Measurements from ENCODE around the gene LRTM2.

DNA sequence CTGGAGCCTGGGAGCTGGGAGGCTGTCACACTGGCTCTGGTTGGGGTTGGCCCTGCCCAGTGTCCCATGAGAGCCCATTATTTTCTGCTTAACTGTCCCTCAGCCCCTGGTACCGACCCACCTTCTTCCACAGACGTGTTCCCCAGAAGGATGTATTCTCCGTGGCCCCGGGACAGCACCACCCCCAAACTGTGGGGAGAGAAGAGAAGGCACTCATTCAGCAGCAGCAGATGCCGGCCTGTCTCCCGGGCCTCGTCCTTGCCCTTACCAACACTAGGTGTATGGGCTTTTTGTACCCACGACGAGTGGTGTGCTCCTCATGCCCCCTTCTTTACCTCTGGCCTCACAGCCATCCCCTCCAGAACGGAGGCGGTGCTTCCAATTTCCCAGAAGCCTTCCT is 38.1 kb downstream of the LRTM2 start:
- TF ChIP-seq, protein P1, sequence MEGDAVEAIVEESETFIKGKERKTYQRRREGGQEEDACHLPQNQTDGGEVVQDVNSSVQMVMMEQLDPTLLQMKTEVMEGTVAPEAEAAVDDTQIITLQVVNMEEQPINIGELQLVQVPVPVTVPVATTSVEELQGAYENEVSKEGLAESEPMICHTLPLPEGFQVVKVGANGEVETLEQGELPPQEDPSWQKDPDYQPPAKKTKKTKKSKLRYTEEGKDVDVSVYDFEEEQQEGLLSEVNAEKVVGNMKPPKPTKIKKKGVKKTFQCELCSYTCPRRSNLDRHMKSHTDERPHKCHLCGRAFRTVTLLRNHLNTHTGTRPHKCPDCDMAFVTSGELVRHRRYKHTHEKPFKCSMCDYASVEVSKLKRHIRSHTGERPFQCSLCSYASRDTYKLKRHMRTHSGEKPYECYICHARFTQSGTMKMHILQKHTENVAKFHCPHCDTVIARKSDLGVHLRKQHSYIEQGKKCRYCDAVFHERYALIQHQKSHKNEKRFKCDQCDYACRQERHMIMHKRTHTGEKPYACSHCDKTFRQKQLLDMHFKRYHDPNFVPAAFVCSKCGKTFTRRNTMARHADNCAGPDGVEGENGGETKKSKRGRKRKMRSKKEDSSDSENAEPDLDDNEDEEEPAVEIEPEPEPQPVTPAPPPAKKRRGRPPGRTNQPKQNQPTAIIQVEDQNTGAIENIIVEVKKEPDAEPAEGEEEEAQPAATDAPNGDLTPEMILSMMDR (conservative IDR thresholded peaks at IDR 0.05; ENCODE audit: low read depth, low read length), result no peak
- TF ChIP-seq EZH2 (IDR thresholded peaks at IDR 0.05; ENCODE audit: low read length, unreplicated experiment), result no peak

Measured in PC-3 (cell line).